ENCODE data around the gene SLC4A1AP. TPM values are rescaled to one million over a fixed set of nuclear protein-coding genes. Genes with fewer than 3 reads are reported as not detected.
A peak's percentile ranks its signal among the peaks of the same experiment; 100 is the strongest.

SLC4A1AP gene
- 10 to 100 TPM; 19.1 to 19.3 TPM for total RNA-seq

GRCh38 chr2:27663285-27664153 is at the start of gene SLC4A1AP, which contains the start of gene SUPT7L:
Gene SLC4A1AP, plus strand, starts transcription at chr2:27663889. Its CDS starts 26 bp downstream, at chr2:27663915.
Gene SUPT7L, minus strand, starts transcription at chr2:27663614. Its CDS starts 1,422 bp downstream, at chr2:27662192.
- Mint-ChIP-seq H3K4me1 (ENCODE audit: low read depth) (peaks cover 50% of the 10 kb centered on the region), H3K4me3 (peak within 1 kb of the TSS; percentile 93), H3K27ac (peak within 1 kb of the TSS; percentile 100), H3K27me3 (no peaks in the 10 kb centered on the region), H3K36me3 (ENCODE audit: low read depth) (peaks cover 25% of the 10 kb centered on the region), H3K9me3 (no peaks in the 10 kb centered on the region)
- intact Hi-C loops (cut with micrococcal nuclease), result no loop called here
- DNase-seq (peak; percentile 81), ATAC-seq (peak; percentile 82)
- POLR2A ChIA-PET, result interaction anchor here (0.7 to 3.1 kb wide), 24 partner anchors 8 to 294 kb away, joined by 3 to 13 read pairs (median 3); partner anchors contain the start of genes CCDC121, GPN1, NRBP1 and PPM1G
- no peak for TF ChIP-seq CTCF (IDR thresholded peaks at IDR 0.05)
- CTCF ChIA-PET, result interaction anchor here (1.0 to 6.6 kb wide), 4 partner anchors 12 to 53 kb away, joined by 3 to 58 read pairs (median 4); no protein-coding TSS in a partner anchor

GRCh38 chr2:27613985-27614384 is 49.7 kb upstream of the SLC4A1AP start:
- intact Hi-C loops (cut with micrococcal nuclease), result no loop called here

GRCh38 chr2:27615316-27615715 is 48.4 kb upstream of the SLC4A1AP start:
- TF ChIP-seq CTCF (IDR thresholded peaks at IDR 0.05), result no peak
- ATAC-seq, result no peak
- Mint-ChIP-seq H3K36me3 (ENCODE audit: low read depth) (peaks cover 38% of the 10 kb centered on the region), H3K27ac (no peak overlapping the region), H3K9me3 (no peaks in the 10 kb centered on the region), H3K27me3 (no peaks in the 10 kb centered on the region), H3K4me1 (ENCODE audit: low read depth) (peaks cover 4% of the 10 kb centered on the region), H3K4me3 (no peak overlapping the region)
- intact Hi-C loops (cut with micrococcal nuclease), result no loop called here
- ChIA-PET POLR2A (no interaction called here), CTCF (interaction anchor here (0.6 to 2.6 kb wide), 2 partner anchors 28 to 68 kb away, joined by 3 to 8 read pairs; no protein-coding TSS in a partner anchor)
- no peak for DNase-seq

More at GRCh38 chr2:27613985-27614384, 49.7 kb upstream of the SLC4A1AP start:
- no peaks in the 10 kb centered on the region for H3K9me3 Mint-ChIP-seq
- H3K27me3 Mint-ChIP-seq, result no peaks in the 10 kb centered on the region
- H3K4me1 Mint-ChIP-seq (ENCODE audit: low read depth), result peaks cover 4% of the 10 kb centered on the region
- no peak overlapping the region for H3K4me3 Mint-ChIP-seq
- H3K27ac Mint-ChIP-seq, result no peak overlapping the region
- ChIA-PET POLR2A (no interaction called here), CTCF (interaction anchor here (0.7 kb wide), 1 partner anchor 43 kb away, joined by 3 read pairs; no protein-coding TSS in a partner anchor)
- peaks cover 36% of the 10 kb centered on the region for H3K36me3 Mint-ChIP-seq (ENCODE audit: low read depth)
- TF ChIP-seq CTCF (IDR thresholded peaks at IDR 0.05), result no peak
- ATAC-seq (no peak), DNase-seq (no peak)

- H3K27ac Mint-ChIP-seq, result no peak overlapping the region
- H3K4me1 Mint-ChIP-seq (ENCODE audit: low read depth), result no peaks in the 10 kb centered on the region
- DNase-seq (no peak), ATAC-seq (no peak)
- H3K36me3 Mint-ChIP-seq (ENCODE audit: low read depth), result peaks cover 34% of the 10 kb centered on the region
- intact Hi-C loops (cut with micrococcal nuclease), result no loop called here
- H3K4me3 Mint-ChIP-seq, result no peak overlapping the region
- no peaks in the 10 kb centered on the region for H3K27me3 Mint-ChIP-seq
- TF ChIP-seq CTCF (IDR thresholded peaks at IDR 0.05), result no peak
- no peaks in the 10 kb centered on the region for H3K9me3 Mint-ChIP-seq
- ChIA-PET POLR2A (no interaction called here), CTCF (interaction anchor here (1.4 kb wide), 1 partner anchor 62 kb away, joined by 5 read pairs; no protein-coding TSS in a partner anchor)
Measured at GRCh38 chr2:27621524-27621923, 42.2 kb upstream of the SLC4A1AP start.

Data from activated CD8-positive, alpha-beta T cell treated with anti-CD3 and anti-CD28 coated beads for 36 hours (primary cell).